ENCODE results near the gene B3GALT6. TPM values are rescaled to one million over a fixed set of nuclear protein-coding genes. Genes with fewer than 3 reads are reported as not detected.

Gene B3GALT6
- total and polyA plus RNA-seq, 2 experiments from 2014 or later: 5.5 to 26.5 TPM

DNA sequence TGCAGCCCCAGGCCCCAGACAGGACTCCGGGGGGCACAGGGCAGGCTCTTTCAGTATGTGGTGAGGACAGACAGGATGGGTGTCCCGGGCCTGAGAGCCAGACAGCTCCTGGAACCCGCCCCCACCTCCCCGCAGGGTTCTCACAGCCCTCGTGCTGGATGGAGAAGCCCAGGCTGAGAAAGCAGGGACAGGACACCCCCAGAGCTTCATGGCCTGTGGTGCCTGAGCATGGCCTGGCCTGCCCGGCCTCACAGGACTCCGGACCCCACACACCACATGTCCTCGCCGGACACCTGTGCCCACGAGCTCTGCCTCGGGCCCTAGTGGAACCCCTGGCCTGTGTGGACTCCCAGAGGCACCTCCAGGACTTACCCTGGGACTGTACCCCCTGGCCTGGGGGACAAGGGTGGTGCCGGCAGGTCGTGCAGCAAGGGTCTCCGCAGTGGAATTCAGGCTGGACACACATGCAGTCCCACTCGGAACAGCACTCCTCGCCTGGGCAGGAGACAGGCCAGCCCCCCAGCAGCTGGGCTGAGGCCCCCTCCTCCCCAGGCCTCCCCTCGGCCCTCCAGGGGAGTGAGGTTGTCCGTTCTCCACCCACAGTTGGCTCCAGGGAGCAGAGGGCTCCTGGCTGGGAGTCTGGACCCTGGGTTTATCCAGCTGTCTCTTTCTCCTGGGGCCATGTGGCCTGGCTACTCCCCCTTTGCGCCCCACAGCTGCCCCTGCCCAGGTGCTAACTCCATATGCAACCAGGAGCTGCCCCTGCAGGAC, 26.9 kb upstream of the B3GALT6 start:
- Histone ChIP-seq H3K4me1 (ENCODE audit: insufficient read depth) (no peaks in the 10 kb centered on the region), H3K79me2 (replicated peaks; ENCODE audit: insufficient read depth) (no peaks in the 10 kb centered on the region), H2AFZ (no peak overlapping the region; the same call in 1 of the 2 replicates), H4K20me1 (replicated peaks; ENCODE audit: insufficient read depth) (no peaks in the 10 kb centered on the region), H3K27ac (ENCODE audit: low read depth) (no peak overlapping the region), H3F3A (replicated peaks; ENCODE audit: low read depth) (no peaks in the 10 kb centered on the region), H3K4me3 (no peak overlapping the region), H3K27me3 (ENCODE audit: insufficient read depth) (peaks cover 13% of the 10 kb centered on the region; the same call in 1 of the 2 replicates), H3K9me2 (ENCODE audit: insufficient read depth) (no peaks in the 10 kb centered on the region), H3K36me3 (ENCODE audit: insufficient read depth) (no peaks in the 10 kb centered on the region), H3K4me2 (no peak overlapping the region)
- Mint-ChIP-seq H3K4me1 (no peaks in the 10 kb centered on the region; the same call in 2 of the 3 replicates), H3K4me3 (no peak overlapping the region), H3K27ac (no peak overlapping the region), H3K9me3 (no peaks in the 10 kb centered on the region; the same call in 2 of the 3 replicates), H3K36me3 (ENCODE audit: low read depth) (no peaks in the 10 kb centered on the region), H3K27me3 (ENCODE audit: insufficient read depth, low read depth, poor library complexity) (peaks cover 10% of the 10 kb centered on the region)
- DNase-seq (ENCODE audit: low spot score) (no peak), ATAC-seq (no peak)
- TF ChIP-seq, protein P1, sequence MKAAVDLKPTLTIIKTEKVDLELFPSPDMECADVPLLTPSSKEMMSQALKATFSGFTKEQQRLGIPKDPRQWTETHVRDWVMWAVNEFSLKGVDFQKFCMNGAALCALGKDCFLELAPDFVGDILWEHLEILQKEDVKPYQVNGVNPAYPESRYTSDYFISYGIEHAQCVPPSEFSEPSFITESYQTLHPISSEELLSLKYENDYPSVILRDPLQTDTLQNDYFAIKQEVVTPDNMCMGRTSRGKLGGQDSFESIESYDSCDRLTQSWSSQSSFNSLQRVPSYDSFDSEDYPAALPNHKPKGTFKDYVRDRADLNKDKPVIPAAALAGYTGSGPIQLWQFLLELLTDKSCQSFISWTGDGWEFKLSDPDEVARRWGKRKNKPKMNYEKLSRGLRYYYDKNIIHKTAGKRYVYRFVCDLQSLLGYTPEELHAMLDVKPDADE (IDR thresholded peaks at IDR 0.05): no peak
- TF ChIP-seq EZH2 (IDR thresholded peaks at IDR 0.05; ENCODE audit: low read depth, unreplicated experiment): no peak
- TF ChIP-seq, protein P2, sequence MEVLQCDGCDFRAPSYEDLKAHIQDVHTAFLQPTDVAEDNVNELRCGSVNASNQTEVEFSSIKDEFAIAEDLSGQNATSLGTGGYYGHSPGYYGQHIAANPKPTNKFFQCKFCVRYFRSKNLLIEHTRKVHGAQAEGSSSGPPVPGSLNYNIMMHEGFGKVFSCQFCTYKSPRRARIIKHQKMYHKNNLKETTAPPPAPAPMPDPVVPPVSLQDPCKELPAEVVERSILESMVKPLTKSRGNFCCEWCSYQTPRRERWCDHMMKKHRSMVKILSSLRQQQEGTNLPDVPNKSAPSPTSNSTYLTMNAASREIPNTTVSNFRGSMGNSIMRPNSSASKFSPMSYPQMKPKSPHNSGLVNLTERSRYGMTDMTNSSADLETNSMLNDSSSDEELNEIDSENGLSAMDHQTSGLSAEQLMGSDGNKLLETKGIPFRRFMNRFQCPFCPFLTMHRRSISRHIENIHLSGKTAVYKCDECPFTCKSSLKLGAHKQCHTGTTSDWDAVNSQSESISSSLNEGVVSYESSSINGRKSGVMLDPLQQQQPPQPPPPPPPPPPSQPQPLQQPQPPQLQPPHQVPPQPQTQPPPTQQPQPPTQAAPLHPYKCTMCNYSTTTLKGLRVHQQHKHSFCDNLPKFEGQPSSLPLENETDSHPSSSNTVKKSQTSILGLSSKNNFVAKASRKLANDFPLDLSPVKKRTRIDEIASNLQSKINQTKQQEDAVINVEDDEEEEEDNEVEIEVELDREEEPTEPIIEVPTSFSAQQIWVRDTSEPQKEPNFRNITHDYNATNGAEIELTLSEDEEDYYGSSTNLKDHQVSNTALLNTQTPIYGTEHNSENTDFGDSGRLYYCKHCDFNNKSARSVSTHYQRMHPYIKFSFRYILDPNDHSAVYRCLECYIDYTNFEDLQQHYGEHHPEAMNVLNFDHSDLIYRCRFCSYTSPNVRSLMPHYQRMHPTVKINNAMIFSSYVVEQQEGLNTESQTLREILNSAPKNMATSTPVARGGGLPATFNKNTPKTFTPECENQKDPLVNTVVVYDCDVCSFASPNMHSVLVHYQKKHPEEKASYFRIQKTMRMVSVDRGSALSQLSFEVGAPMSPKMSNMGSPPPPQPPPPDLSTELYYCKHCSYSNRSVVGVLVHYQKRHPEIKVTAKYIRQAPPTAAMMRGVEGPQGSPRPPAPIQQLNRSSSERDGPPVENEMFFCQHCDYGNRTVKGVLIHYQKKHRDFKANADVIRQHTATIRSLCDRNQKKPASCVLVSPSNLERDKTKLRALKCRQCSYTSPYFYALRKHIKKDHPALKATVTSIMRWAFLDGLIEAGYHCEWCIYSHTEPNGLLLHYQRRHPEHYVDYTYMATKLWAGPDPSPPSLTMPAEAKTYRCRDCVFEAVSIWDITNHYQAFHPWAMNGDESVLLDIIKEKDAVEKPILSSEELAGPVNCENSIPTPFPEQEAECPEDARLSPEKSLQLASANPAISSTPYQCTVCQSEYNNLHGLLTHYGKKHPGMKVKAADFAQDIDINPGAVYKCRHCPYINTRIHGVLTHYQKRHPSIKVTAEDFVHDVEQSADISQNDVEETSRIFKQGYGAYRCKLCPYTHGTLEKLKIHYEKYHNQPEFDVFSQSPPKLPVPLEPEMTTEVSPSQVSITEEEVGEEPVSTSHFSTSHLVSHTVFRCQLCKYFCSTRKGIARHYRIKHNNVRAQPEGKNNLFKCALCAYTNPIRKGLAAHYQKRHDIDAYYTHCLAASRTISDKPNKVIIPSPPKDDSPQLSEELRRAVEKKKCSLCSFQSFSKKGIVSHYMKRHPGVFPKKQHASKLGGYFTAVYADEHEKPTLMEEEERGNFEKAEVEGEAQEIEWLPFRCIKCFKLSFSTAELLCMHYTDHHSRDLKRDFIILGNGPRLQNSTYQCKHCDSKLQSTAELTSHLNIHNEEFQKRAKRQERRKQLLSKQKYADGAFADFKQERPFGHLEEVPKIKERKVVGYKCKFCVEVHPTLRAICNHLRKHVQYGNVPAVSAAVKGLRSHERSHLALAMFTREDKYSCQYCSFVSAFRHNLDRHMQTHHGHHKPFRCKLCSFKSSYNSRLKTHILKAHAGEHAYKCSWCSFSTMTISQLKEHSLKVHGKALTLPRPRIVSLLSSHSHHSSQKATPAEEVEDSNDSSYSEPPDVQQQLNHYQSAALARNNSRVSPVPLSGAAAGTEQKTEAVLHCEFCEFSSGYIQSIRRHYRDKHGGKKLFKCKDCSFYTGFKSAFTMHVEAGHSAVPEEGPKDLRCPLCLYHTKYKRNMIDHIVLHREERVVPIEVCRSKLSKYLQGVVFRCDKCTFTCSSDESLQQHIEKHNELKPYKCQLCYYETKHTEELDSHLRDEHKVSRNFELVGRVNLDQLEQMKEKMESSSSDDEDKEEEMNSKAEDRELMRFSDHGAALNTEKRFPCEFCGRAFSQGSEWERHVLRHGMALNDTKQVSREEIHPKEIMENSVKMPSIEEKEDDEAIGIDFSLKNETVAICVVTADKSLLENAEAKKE (CRISPR knock-in tag; IDR thresholded peaks at IDR 0.05): no peak
- TF ChIP-seq ZNF331 (CRISPR knock-in tag; IDR thresholded peaks at IDR 0.05; ENCODE audit: low read depth): no peak
- TF ChIP-seq, protein P3, sequence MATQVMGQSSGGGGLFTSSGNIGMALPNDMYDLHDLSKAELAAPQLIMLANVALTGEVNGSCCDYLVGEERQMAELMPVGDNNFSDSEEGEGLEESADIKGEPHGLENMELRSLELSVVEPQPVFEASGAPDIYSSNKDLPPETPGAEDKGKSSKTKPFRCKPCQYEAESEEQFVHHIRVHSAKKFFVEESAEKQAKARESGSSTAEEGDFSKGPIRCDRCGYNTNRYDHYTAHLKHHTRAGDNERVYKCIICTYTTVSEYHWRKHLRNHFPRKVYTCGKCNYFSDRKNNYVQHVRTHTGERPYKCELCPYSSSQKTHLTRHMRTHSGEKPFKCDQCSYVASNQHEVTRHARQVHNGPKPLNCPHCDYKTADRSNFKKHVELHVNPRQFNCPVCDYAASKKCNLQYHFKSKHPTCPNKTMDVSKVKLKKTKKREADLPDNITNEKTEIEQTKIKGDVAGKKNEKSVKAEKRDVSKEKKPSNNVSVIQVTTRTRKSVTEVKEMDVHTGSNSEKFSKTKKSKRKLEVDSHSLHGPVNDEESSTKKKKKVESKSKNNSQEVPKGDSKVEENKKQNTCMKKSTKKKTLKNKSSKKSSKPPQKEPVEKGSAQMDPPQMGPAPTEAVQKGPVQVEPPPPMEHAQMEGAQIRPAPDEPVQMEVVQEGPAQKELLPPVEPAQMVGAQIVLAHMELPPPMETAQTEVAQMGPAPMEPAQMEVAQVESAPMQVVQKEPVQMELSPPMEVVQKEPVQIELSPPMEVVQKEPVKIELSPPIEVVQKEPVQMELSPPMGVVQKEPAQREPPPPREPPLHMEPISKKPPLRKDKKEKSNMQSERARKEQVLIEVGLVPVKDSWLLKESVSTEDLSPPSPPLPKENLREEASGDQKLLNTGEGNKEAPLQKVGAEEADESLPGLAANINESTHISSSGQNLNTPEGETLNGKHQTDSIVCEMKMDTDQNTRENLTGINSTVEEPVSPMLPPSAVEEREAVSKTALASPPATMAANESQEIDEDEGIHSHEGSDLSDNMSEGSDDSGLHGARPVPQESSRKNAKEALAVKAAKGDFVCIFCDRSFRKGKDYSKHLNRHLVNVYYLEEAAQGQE (IDR thresholded peaks at IDR 0.05; ENCODE audit: unreplicated experiment): no peak
- TF ChIP-seq, protein P4, sequence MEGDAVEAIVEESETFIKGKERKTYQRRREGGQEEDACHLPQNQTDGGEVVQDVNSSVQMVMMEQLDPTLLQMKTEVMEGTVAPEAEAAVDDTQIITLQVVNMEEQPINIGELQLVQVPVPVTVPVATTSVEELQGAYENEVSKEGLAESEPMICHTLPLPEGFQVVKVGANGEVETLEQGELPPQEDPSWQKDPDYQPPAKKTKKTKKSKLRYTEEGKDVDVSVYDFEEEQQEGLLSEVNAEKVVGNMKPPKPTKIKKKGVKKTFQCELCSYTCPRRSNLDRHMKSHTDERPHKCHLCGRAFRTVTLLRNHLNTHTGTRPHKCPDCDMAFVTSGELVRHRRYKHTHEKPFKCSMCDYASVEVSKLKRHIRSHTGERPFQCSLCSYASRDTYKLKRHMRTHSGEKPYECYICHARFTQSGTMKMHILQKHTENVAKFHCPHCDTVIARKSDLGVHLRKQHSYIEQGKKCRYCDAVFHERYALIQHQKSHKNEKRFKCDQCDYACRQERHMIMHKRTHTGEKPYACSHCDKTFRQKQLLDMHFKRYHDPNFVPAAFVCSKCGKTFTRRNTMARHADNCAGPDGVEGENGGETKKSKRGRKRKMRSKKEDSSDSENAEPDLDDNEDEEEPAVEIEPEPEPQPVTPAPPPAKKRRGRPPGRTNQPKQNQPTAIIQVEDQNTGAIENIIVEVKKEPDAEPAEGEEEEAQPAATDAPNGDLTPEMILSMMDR (conservative IDR thresholded peaks at IDR 0.05; ENCODE audit: low read depth in 2 of 2): no peak
- TF ChIP-seq NANOG (IDR thresholded peaks at IDR 0.05; ENCODE audit: borderline replicate concordance): no peak

Measured in GM23338 (cell line).